Keratinocyte (primary cell): ENCODE data around the gene OLIG1. TPM values are rescaled to one million over a fixed set of nuclear protein-coding genes. Genes with fewer than 3 reads are reported as not detected.

Experiments used
- DNase-seq: peaks from one replicate; pipeline ENCODE4 v3.0.0-alpha.2; 2011; ENCODE audit warnings: low read depth, missing footprints, low spot score
- FAIRE-seq: peaks from 2 replicates; lab custom pipeline; 2011; peaks lifted over from hg19 to GRCh38; lab: Jason Lieb, UNC
- H2AFZ ChIP-seq: 2 replicates; pipeline ENCODE4 v1.6.0; 2012; ENCODE audit warnings: low read length, control low read depth, inconsistent platforms; ENCODE audit not compliant: control insufficient read depth
- H3K27ac ChIP-seq: 2 replicates; pipeline ENCODE4 v1.5.1; 2011; ENCODE audit warnings: low read length; ENCODE audit not compliant: control insufficient read depth, insufficient read depth
- H3K27me3 ChIP-seq: 3 replicates; pipeline ENCODE4 v1.6.0; 2011; ENCODE audit warnings: low read length; ENCODE audit not compliant: control insufficient read depth, insufficient read depth; ENCODE audit errors: extremely low read depth
- H3K36me3 ChIP-seq, 2 experiments: 2 replicates in 1 of 2; 3 replicates in 1 of 2; pipeline ENCODE4 v1.5.1; 2011; ENCODE audit warnings: low read length in 2 of 2, mild to moderate bottlenecking in 1 of 2; ENCODE audit not compliant: control insufficient read depth in 2 of 2, insufficient read depth in 2 of 2; ENCODE audit errors: extremely low read depth in 1 of 2
- H3K4me1 ChIP-seq: 3 replicates; pipeline ENCODE4 v1.5.1; 2011; ENCODE audit warnings: low read length; ENCODE audit not compliant: control insufficient read depth, insufficient read depth; ENCODE audit errors: extremely low read depth
- H3K4me2 ChIP-seq: 3 replicates; pipeline ENCODE4 v1.6.0; 2011; ENCODE audit warnings: low read depth, low read length; ENCODE audit not compliant: control insufficient read depth, insufficient read depth; ENCODE audit errors: extremely low read depth
- H3K4me3 ChIP-seq, 3 experiments: fragments of 200-600 bp in 1 of 3; sonication (generic) in 1 of 3; 2 replicates in 2 of 3; 3 replicates in 1 of 3; pipeline ENCODE4 v1.5.1; 2011 to 2016; ENCODE audit warnings: low read length in 3 of 3, mild to moderate bottlenecking in 3 of 3, control low read depth in 2 of 3, inconsistent platforms in 1 of 3, low read depth in 1 of 3, mixed read lengths in 1 of 3, mixed run types in 1 of 3, moderate library complexity in 1 of 3; ENCODE audit not compliant: control insufficient read depth in 2 of 3, insufficient read depth in 2 of 3; ENCODE audit errors: extremely low read depth in 1 of 3
- H3K79me2 ChIP-seq: 2 replicates; pipeline ENCODE4 v1.6.0; 2012; ENCODE audit warnings: low read length; ENCODE audit not compliant: control insufficient read depth, insufficient read depth
- H3K9ac ChIP-seq: 3 replicates; pipeline ENCODE4 v1.6.0; 2011; ENCODE audit warnings: low read length; ENCODE audit not compliant: control insufficient read depth, insufficient read depth; ENCODE audit errors: extremely low read depth
- H3K9me1 ChIP-seq: 3 replicates; pipeline ENCODE4 v1.6.0; 2011; ENCODE audit warnings: low read length; ENCODE audit not compliant: control insufficient read depth, insufficient read depth; ENCODE audit errors: extremely low read depth
- H3K9me3 ChIP-seq: 2 replicates; pipeline ENCODE4 v1.5.1; 2012; ENCODE audit warnings: low read depth, low read length; ENCODE audit not compliant: control insufficient read depth
- H4K20me1 ChIP-seq: 3 replicates; pipeline ENCODE4 v1.6.0; 2011; ENCODE audit warnings: low read length; ENCODE audit not compliant: control insufficient read depth, insufficient read depth; ENCODE audit errors: extremely low read depth
- CTCF ChIP-seq, 3 experiments: IDR thresholded peaks in 1 of 3; conservative IDR thresholded peaks in 1 of 3; optimal IDR thresholded peaks in 1 of 3; 2 replicates in 2 of 3; 3 replicates in 1 of 3; pipeline versions ENCODE3 to v1.5.1; 2011; ENCODE audit warnings: low read length in 3 of 3, mild to moderate bottlenecking in 3 of 3, moderate library complexity in 2 of 3, control low read depth in 1 of 3, inconsistent platforms in 1 of 3; ENCODE audit not compliant: insufficient read depth in 2 of 3; ENCODE audit errors: extremely low read depth in 1 of 3
- EZH2 ChIP-seq: IDR thresholded peaks from one replicate; pipeline ENCODE4 v1.6.1; 2012; ENCODE audit warnings: inconsistent platforms, mild to moderate bottlenecking, low read length, moderate library complexity
- dilution Hi-C: fragments of 300-500 bp; cut with MboI; formaldehyde crosslinking; loops from one replicate; pipeline ENCODE4 v1.7.0; 2020; ENCODE audit warnings: low sequenced_read_pairs; ENCODE audit not compliant: extremely low pct_ligation_motif_present
- polyA plus RNA-seq, 5 experiments: library from polyadenylated mRNA; depleted of rRNA in 3 of 5; stranded (reverse) in 3 of 5; stranded (forward) in 1 of 5; unstranded in 1 of 5; fragments of >200 nt; gene quantifications; 1 replicate in 1 of 5; 2 replicates in 3 of 5; 3 replicates in 1 of 5; pipeline versions ENCODE4 v1.2.1 to v1.2.3, GENCODE V29; 2011 to 2012; ENCODE audit warnings: missing spikeins in 2 of 5, low read depth in 1 of 5, low replicate concordance in 1 of 5

OLIG1 gene
- polyA plus RNA-seq, 1 donor (not counting 4 experiments of a cell fraction or from before 2014, with no cell fraction given), result not detected

- Histone ChIP-seq H3K79me2 (no peaks in the 10 kb centered on the region), H3K4me3 (no peak overlapping the region), H3K9me3 (no peaks in the 10 kb centered on the region), H3K4me1 (peaks cover 5% of the 10 kb centered on the region), H3K27ac (no peak overlapping the region), H2AFZ (no peak overlapping the region), H3K36me3 (no peaks in the 10 kb centered on the region), H4K20me1 (no peaks in the 10 kb centered on the region), H3K9ac (no peak overlapping the region), H3K27me3 (peaks cover 87% of the 10 kb centered on the region), H3K9me1 (no peaks in the 10 kb centered on the region), H3K4me2 (no peak overlapping the region)
- FAIRE-seq, result no peak
- DNase-seq, result no peak
- dilution Hi-C loops, result no loop called here
- TF ChIP-seq CTCF (optimal IDR thresholded peaks at IDR 0.05 in 1 of 3, IDR thresholded peaks at IDR 0.05 in 1 of 3, conservative IDR thresholded peaks at IDR 0.05 in 1 of 3; ENCODE audit: extremely low read depth in 1 of 3, insufficient read depth in 2 of 3, low read length in 3 of 3) (no peak), EZH2 (no peak)
Measured at GRCh38 chr21:33069243-33069642, 698 bp upstream of the OLIG1 start.

GRCh38 chr21:33069645-33069993 is 322 bp upstream of the OLIG1 start:
- H3K27ac ChIP-seq, result no peak overlapping the region
- no peaks in the 10 kb centered on the region for H3K79me2 ChIP-seq
- H3K9me3 ChIP-seq, result no peaks in the 10 kb centered on the region
- H3K4me2 ChIP-seq, result no peak overlapping the region
- peaks cover 87% of the 10 kb centered on the region for H3K27me3 ChIP-seq
- no peaks in the 10 kb centered on the region for H3K9me1 ChIP-seq
- peaks cover 5% of the 10 kb centered on the region for H3K4me1 ChIP-seq
- FAIRE-seq (no peak), DNase-seq (no peak)
- no peak overlapping the region for H3K4me3 ChIP-seq
- no peak for TF ChIP-seq EZH2
- TF ChIP-seq CTCF (optimal IDR thresholded peaks at IDR 0.05 in 1 of 3, IDR thresholded peaks at IDR 0.05 in 1 of 3, conservative IDR thresholded peaks at IDR 0.05 in 1 of 3; ENCODE audit: extremely low read depth in 1 of 3, insufficient read depth in 2 of 3, low read length in 3 of 3), result no peak
- no peak overlapping the region for H2AFZ ChIP-seq
- dilution Hi-C loops, result no loop called here
- H3K9ac ChIP-seq, result no peak overlapping the region
- no peaks in the 10 kb centered on the region for H4K20me1 ChIP-seq
- no peaks in the 10 kb centered on the region for H3K36me3 ChIP-seq
